Sigmoid colon (tissue), 7 donors: ENCODE results near the gene GFRAL. TPM values are rescaled to one million over a fixed set of nuclear protein-coding genes. Genes with fewer than 3 reads are reported as not detected.

ENCODE experiments used
- DNase-seq: peaks from one replicate; pipeline ENCODE4 v3.0.0-alpha.2; 2019
- H3K27ac ChIP-seq, 4 donors: fragments of 200-600 bp; sonication (generic); one replicate each; pipeline ENCODE4 v1.5.1; 2016 to 2019; ENCODE audit warnings: mild to moderate bottlenecking in 1 of 4
- H3K27me3 ChIP-seq, 3 donors: fragments of 200-600 bp; sonication (generic); one replicate each; pipeline ENCODE4 v1.5.1; 2019; ENCODE audit warnings: mild to moderate bottlenecking in 1 of 3
- H3K36me3 ChIP-seq, 4 donors: fragments of 200-600 bp; sonication (generic); one replicate each; pipeline ENCODE4 v1.5.1; 2016 to 2019
- H3K4me1 ChIP-seq, 4 donors: fragments of 200-600 bp; sonication (generic); one replicate each; pipeline ENCODE4 v1.5.1; 2017 to 2019
- H3K4me3 ChIP-seq, 4 donors: fragments of 200-600 bp; sonication (generic); one replicate each; pipeline ENCODE4 v1.5.1; 2017 to 2019; ENCODE audit warnings: mild to moderate bottlenecking in 2 of 4, moderate library complexity in 1 of 4
- H3K9me3 ChIP-seq, 4 donors: fragments of 200-600 bp in 3 of 4; sonication (generic) in 3 of 4; one replicate each; pipeline versions ENCODE4 v1.5.1 to v1.6.1; 2013 to 2019
- EP300 ChIP-seq, 4 donors: sonication (generic); formaldehyde crosslinking; IDR thresholded peaks; one replicate each; pipeline ENCODE4 v1.6.1; 2017; ENCODE audit warnings: antibody characterized with exemption in 4 of 4
- POLR2A ChIP-seq, 2 donors: fragments of 450-650 bp; IDR thresholded peaks; one replicate each; pipeline ENCODE4 v1.6.1; 2016; ENCODE audit warnings: antibody characterized with exemption in 2 of 2, mild to moderate bottlenecking in 2 of 2, moderate library complexity in 2 of 2
- POLR2AphosphoS5 ChIP-seq, 4 donors: sonication (generic); formaldehyde crosslinking; IDR thresholded peaks; one replicate each; pipeline ENCODE4 v1.6.1; 2017; ENCODE audit warnings: antibody characterized with exemption in 4 of 4
- WGBS, 2 donors: extraction: QIAGEN DNeasy Blood & Tissue Kit; methylation state at CpG; one replicate each; pipeline ENCODE4 v1.1.7; 2013; 5-methylcytosine and 5-hydroxymethylcytosine counted together
- intact Hi-C: fragments of 100-400 bp; cut with DNase I; formaldehyde crosslinking; loops from one replicate; pipeline ENCODE4 v1.15.1; 2023
- polyA plus RNA-seq, 3 donors: library from polyadenylated mRNA; stranded (reverse); fragments of 200-250 nt; gene quantifications; one replicate each; pipeline ENCODE4 v1.2.3, GENCODE V29; 2013
- total RNA-seq, 4 donors: library from RNA; depleted of rRNA; stranded (reverse); fragments of >200 nt; gene quantifications; one replicate each; pipeline ENCODE4 v1.1.0, GENCODE V29; 2016
- TF ChIP-seq, protein P1 (sequence below), 4 experiments: fragments of 450-650 bp in 3 of 4; fragments of 200-600 bp in 1 of 4; IDR thresholded peaks; one replicate each; pipeline ENCODE4 v1.5.1; 2016 to 2019; ENCODE audit warnings: antibody characterized with exemption in 4 of 4, mild to moderate bottlenecking in 3 of 4, moderate library complexity in 2 of 4
- donor health status: healthy with polysubstance abuse.
- donor health status: Bipolar disorder and iron deficiency.
- donor health status: healthy.

Gene GFRAL
- total and polyA plus RNA-seq, 7 donors: not detected

DNA sequence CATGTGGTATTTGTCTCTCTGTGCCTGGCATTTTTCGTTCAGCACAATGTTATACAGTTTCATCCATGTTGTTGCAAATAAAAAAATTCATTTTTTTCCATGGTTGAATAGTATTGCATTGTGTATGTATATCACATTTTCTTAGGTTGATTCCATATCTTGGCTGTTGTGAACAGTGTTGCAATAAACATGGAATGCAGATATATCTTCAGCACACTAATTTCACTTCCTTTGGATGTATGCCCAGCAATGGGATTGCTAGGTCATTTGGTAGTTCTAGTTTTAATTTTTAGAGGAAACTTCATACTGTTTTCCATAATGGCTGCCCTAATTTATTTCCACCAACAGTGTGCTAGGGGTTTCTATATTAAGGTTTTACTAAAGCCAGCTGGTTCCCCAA is 52.6 kb downstream of the GFRAL start:
- H3K27me3 ChIP-seq: no peaks in the 10 kb centered on the region
- H3K27ac ChIP-seq: no peak overlapping the region
- no peaks in the 10 kb centered on the region for H3K4me1 ChIP-seq
- no peak for DNase-seq
- no peaks in the 10 kb centered on the region for H3K36me3 ChIP-seq
- H3K4me3 ChIP-seq: no peak overlapping the region
- H3K9me3 ChIP-seq: peaks cover 0 to under 1% (median 0%) of the 10 kb centered on the region in 4 donors
- 31 to 81% methylated on average over 1 of the region's 1 CpG for WGBS, 2 donors
- TF ChIP-seq POLR2AphosphoS5 (IDR thresholded peaks at IDR 0.05) (no peak), EP300 (IDR thresholded peaks at IDR 0.05) (no peak), POLR2A (IDR thresholded peaks at IDR 0.05) (no peak)
- TF ChIP-seq, protein P1, sequence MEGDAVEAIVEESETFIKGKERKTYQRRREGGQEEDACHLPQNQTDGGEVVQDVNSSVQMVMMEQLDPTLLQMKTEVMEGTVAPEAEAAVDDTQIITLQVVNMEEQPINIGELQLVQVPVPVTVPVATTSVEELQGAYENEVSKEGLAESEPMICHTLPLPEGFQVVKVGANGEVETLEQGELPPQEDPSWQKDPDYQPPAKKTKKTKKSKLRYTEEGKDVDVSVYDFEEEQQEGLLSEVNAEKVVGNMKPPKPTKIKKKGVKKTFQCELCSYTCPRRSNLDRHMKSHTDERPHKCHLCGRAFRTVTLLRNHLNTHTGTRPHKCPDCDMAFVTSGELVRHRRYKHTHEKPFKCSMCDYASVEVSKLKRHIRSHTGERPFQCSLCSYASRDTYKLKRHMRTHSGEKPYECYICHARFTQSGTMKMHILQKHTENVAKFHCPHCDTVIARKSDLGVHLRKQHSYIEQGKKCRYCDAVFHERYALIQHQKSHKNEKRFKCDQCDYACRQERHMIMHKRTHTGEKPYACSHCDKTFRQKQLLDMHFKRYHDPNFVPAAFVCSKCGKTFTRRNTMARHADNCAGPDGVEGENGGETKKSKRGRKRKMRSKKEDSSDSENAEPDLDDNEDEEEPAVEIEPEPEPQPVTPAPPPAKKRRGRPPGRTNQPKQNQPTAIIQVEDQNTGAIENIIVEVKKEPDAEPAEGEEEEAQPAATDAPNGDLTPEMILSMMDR (IDR thresholded peaks at IDR 0.05): no peak
- intact Hi-C loops: no loop called here

DNA sequence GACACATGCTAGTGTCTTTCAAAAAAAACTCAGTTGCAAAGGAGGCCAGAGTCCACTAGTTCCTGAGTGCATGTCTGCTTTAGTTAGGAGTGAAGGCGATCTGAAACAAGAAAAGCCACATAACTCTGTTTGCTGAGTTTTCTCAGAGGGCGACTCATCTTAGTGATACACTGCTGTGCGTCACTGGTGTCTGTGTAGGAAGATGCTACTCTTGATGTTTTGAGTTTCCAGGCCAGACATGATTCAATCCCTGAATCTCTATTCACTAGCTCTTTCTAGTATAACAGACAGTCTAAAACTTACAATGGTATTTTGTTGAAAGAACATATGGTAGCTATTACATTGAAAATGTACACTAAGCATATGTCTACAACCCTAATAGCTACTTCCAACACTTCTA is 60.9 kb downstream of the GFRAL start:
- Histone ChIP-seq H3K4me3 (no peak overlapping the region), H3K27me3 (no peaks in the 10 kb centered on the region), H3K9me3 (no peaks in the 10 kb centered on the region), H3K4me1 (no peaks in the 10 kb centered on the region), H3K36me3 (no peaks in the 10 kb centered on the region), H3K27ac (no peak overlapping the region)
- no peak for DNase-seq
- 78 to 80% methylated on average over 3 of the region's 3 CpGs for WGBS, 2 donors
- TF ChIP-seq EP300 (IDR thresholded peaks at IDR 0.05): no peak
- TF ChIP-seq, protein P1 (IDR thresholded peaks at IDR 0.05): no peak
- no peak for TF ChIP-seq POLR2AphosphoS5 (IDR thresholded peaks at IDR 0.05)
- no peak for TF ChIP-seq POLR2A (IDR thresholded peaks at IDR 0.05)
- intact Hi-C loops: no loop called here

DNA sequence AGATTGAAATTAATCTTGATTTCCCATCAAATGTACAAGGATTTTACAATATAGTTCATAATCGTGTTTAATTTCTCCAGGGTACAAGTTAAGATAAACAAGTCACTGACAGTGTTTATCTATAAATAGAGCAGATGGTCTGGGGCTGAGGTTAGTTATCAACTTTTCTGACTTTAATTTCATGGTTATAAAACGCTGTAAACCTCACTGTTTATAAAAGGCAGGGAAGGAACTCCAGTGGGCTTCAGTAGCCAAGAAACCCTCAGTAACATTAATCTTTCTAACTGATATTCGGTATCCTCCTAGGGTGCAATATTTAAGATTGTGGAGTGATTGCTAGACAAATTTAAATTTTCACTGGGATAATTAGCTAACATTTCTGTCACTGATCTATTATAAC is 68.6 kb downstream of the GFRAL start:
- Histone ChIP-seq H3K4me1 (peaks cover 0 to 7% (median 3%) of the 10 kb centered on the region in 4 donors), H3K9me3 (no peaks in the 10 kb centered on the region), H3K27me3 (no peaks in the 10 kb centered on the region), H3K4me3 (no peak overlapping the region), H3K27ac (no peak overlapping the region), H3K36me3 (no peaks in the 10 kb centered on the region)
- 12 to 43% methylated on average over 3 of the region's 3 CpGs for WGBS, 2 donors
- no peak for DNase-seq
- TF ChIP-seq, protein P1 (IDR thresholded peaks at IDR 0.05): no peak
- TF ChIP-seq EP300 (IDR thresholded peaks at IDR 0.05) (no peak), POLR2A (IDR thresholded peaks at IDR 0.05) (no peak), POLR2AphosphoS5 (IDR thresholded peaks at IDR 0.05) (no peak)
- intact Hi-C loops: no loop called here

DNA sequence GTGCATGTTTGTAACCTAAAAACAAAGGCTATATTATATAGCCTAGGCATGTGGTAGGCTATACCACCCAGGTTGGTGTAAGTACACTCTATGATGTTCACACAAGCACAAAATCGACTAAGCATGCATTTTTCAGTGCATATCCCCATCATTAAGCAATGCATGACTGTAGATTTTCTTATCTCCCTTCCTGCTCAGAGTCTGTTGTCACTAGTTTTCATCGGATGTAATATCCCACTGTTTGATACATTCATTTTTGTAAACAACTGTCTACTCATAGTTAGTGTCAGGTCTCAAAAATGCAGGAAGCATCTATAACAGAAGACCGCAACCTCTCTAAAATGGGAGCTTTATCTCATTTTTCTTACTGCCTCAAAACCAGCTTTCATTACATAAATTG is 70.7 kb downstream of the GFRAL start:
- DNase-seq: no peak
- intact Hi-C loops: no loop called here
- H3K4me1 ChIP-seq: peaks cover 0 to 7% (median 3%) of the 10 kb centered on the region in 4 donors
- no peaks in the 10 kb centered on the region for H3K36me3 ChIP-seq
- no peaks in the 10 kb centered on the region for H3K27me3 ChIP-seq
- WGBS, 2 donors: 61 to 63% methylated on average over 3 of the region's 3 CpGs
- no peak overlapping the region for H3K4me3 ChIP-seq
- H3K9me3 ChIP-seq: no peaks in the 10 kb centered on the region
- TF ChIP-seq, protein P1 (IDR thresholded peaks at IDR 0.05): no peak
- TF ChIP-seq POLR2A (IDR thresholded peaks at IDR 0.05) (no peak), POLR2AphosphoS5 (IDR thresholded peaks at IDR 0.05) (no peak), EP300 (IDR thresholded peaks at IDR 0.05) (no peak)
- H3K27ac ChIP-seq: no peak overlapping the region

DNA sequence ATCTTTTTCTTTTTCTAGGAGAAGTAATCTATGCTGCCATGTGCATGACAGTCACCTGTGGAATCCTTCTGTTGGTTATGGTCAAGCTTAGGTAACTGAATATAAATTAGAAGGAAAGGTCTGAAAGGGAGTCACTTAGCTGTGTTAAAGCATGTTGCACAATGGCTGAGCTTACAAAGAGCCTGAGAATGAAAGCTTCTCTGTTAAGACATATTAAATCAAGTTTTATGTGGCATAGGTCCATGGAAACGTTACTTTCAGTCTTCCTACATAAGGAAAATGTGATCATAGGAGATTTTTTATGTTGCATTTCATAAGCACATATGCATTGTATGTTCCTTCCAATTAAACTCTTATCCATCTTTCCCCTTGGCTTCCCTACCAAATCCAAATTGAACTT is 72.1 kb downstream of the GFRAL start:
- H3K27ac ChIP-seq: no peak overlapping the region
- peaks cover 0 to 7% (median 3%) of the 10 kb centered on the region in 4 donors for H3K4me1 ChIP-seq
- H3K9me3 ChIP-seq: no peaks in the 10 kb centered on the region
- WGBS, 2 donors: 13 to 41% methylated on average over 1 of the region's 1 CpG
- no peaks in the 10 kb centered on the region for H3K36me3 ChIP-seq
- TF ChIP-seq POLR2AphosphoS5 (IDR thresholded peaks at IDR 0.05) (no peak), EP300 (IDR thresholded peaks at IDR 0.05) (no peak), POLR2A (IDR thresholded peaks at IDR 0.05) (no peak)
- TF ChIP-seq, protein P1 (IDR thresholded peaks at IDR 0.05): no peak
- DNase-seq: no peak
- no peaks in the 10 kb centered on the region for H3K27me3 ChIP-seq
- intact Hi-C loops: no loop called here
- H3K4me3 ChIP-seq: no peak overlapping the region
